BE2C (cell line): Measurements from ENCODE around the gene GAP43.

ENCODE experiments used
- DNase-seq: peaks from one replicate; pipeline ENCODE4 v3.0.0-alpha.2; 2020
- H3K27me3 ChIP-seq: fragments of 250-450 bp; sonication (Bioruptor Pico); 2 replicates; pipeline ENCODE4 v1.5.1; 2020; ENCODE audit warnings: mild to moderate bottlenecking
- H3K36me3 ChIP-seq: fragments of 250-450 bp; sonication (Bioruptor Pico); 2 replicates; pipeline ENCODE4 v1.5.1; 2020; ENCODE audit warnings: mild to moderate bottlenecking
- H3K4me1 ChIP-seq: fragments of 250-450 bp; sonication (Bioruptor Pico); 2 replicates; pipeline ENCODE4 v1.5.1; 2020
- H3K4me3 ChIP-seq: 2 replicates; pipeline ENCODE4 v1.5.1; 2011; ENCODE audit warnings: low read depth, low read length
- H3K9me3 ChIP-seq: fragments of 250-450 bp; sonication (Bioruptor Pico); 2 replicates; pipeline ENCODE4 v1.5.1; 2020
- CTCF ChIP-seq: IDR thresholded peaks from 2 replicates; pipeline ENCODE4 v1.5.1; 2012; ENCODE audit warnings: mild to moderate bottlenecking, low read depth, low read length

GAP43 gene

GRCh38 chr3:115630850-115631249 lies 7.5 kb downstream of the GAP43 start:
- H3K4me3 ChIP-seq, result no peak overlapping the region

GRCh38 chr3:115632026-115632425 lies 8.7 kb downstream of the GAP43 start:
- Histone ChIP-seq H3K4me3 (no peak overlapping the region), H3K27me3 (no peaks in the 10 kb centered on the region), H3K4me1 (peaks cover 2% of the 10 kb centered on the region; the same call in 1 of the 2 replicates), H3K9me3 (no peaks in the 10 kb centered on the region), H3K36me3 (peaks cover 8% of the 10 kb centered on the region; the same call in 1 of the 2 replicates)
- TF ChIP-seq CTCF, result no peak
- DNase-seq, result no peak

More at GRCh38 chr3:115630850-115631249, 7.5 kb downstream of the GAP43 start:
- H3K9me3 ChIP-seq, result no peaks in the 10 kb centered on the region
- no peak for DNase-seq
- H3K27me3 ChIP-seq, result no peaks in the 10 kb centered on the region
- peaks cover 8% of the 10 kb centered on the region; the same call in 1 of the 2 replicates for H3K36me3 ChIP-seq
- peaks cover 9% of the 10 kb centered on the region; the same call in 1 of the 2 replicates for H3K4me1 ChIP-seq
- no peak for TF ChIP-seq CTCF

- Histone ChIP-seq H3K27me3 (no peaks in the 10 kb centered on the region), H3K36me3 (peaks cover 8% of the 10 kb centered on the region; the same call in 1 of the 2 replicates), H3K9me3 (no peaks in the 10 kb centered on the region), H3K4me3 (no peak overlapping the region), H3K4me1 (no peaks in the 10 kb centered on the region)
- no peak for TF ChIP-seq CTCF
- no peak for DNase-seq
These were observed 10.2 kb downstream of the GAP43 start for GRCh38 chr3:115633467-115633866.

GRCh38 chr3:115634052-115634451 lies 10.7 kb downstream of the GAP43 start:
- no peak for TF ChIP-seq CTCF
- H3K27me3 ChIP-seq, result no peaks in the 10 kb centered on the region
- no peak for DNase-seq
- no peaks in the 10 kb centered on the region; the same call in 1 of the 2 replicates for H3K4me1 ChIP-seq
- no peak overlapping the region for H3K4me3 ChIP-seq
- H3K36me3 ChIP-seq, result peaks cover 8% of the 10 kb centered on the region; the same call in 1 of the 2 replicates
- no peaks in the 10 kb centered on the region for H3K9me3 ChIP-seq

- H3K4me1 ChIP-seq, result no peaks in the 10 kb centered on the region; the same call in 1 of the 2 replicates
- no peaks in the 10 kb centered on the region for H3K9me3 ChIP-seq
- no peak for TF ChIP-seq CTCF
- H3K36me3 ChIP-seq, result peaks cover 8% of the 10 kb centered on the region; the same call in 1 of the 2 replicates
- H3K4me3 ChIP-seq, result no peak overlapping the region
- DNase-seq, result no peak
- H3K27me3 ChIP-seq, result no peaks in the 10 kb centered on the region
These were observed 12.1 kb downstream of the GAP43 start for GRCh38 chr3:115635406-115635805.

GRCh38 chr3:115638241-115638640 lies 14.9 kb downstream of the GAP43 start:
- Histone ChIP-seq H3K4me3 (no peak overlapping the region), H3K27me3 (no peaks in the 10 kb centered on the region), H3K36me3 (peaks cover 5% of the 10 kb centered on the region; the same call in 1 of the 2 replicates), H3K4me1 (peaks cover 6% of the 10 kb centered on the region; the same call in 1 of the 2 replicates), H3K9me3 (no peaks in the 10 kb centered on the region)
- TF ChIP-seq CTCF, result no peak
- DNase-seq, result no peak
